ENCODE data around the gene SLC16A10. TPM values are rescaled to one million over a fixed set of nuclear protein-coding genes. Genes with fewer than 3 reads are reported as not detected.

The SLC16A10 gene
- total RNA-seq, 1 experiment from 2014 or later = 0.18 TPM

DNA sequence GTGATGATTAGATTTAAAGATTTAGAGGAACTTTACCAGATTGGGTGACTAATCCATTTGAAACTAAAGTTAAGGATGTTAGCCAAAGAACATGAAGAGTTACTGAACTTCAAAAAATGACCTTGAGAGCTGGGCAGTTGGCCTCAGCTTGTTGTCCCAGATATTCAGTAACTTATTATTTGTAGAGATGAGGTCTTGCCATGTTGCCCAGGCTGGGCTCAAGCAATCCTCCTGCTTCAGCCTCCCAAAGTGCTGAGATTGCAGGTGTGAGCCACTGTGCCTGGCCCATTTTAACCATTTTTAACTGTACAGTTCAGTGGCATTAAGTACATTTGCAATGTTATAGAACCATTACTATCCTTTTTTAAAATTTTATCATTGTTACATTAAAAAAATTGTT is 161.5 kb downstream of the SLC16A10 start:
- ATAC-seq = no peak
- CTCF ChIA-PET = no interaction called here
- Histone ChIP-seq H3K36me3 (ENCODE audit: control insufficient read depth, insufficient read depth, low read length) (no peaks in the 10 kb centered on the region), H3K27me3 (ENCODE audit: control insufficient read depth, insufficient read depth, low read length) (peaks cover 8% of the 10 kb centered on the region; the same call in 1 of the 2 replicates), H3K9me3 (ENCODE audit: control insufficient read depth, insufficient read depth, low read depth, low read length) (no peaks in the 10 kb centered on the region), H3K27ac (ENCODE audit: low read length) (no peak overlapping the region), H3K4me1 (ENCODE audit: control insufficient read depth, insufficient read depth, low read length) (no peaks in the 10 kb centered on the region), H3K4me3 (ENCODE audit: low read depth in 2 of 2, low read length in 2 of 2) (no peak overlapping the region)
- TF ChIP-seq TCF7L2 (IDR thresholded peaks at IDR 0.05; ENCODE audit: low read depth, low read length) (no peak), SIN3A (IDR thresholded peaks at IDR 0.05; ENCODE audit: borderline replicate concordance, insufficient read depth, low read depth, low read length) (no peak), POLR2AphosphoS5 (IDR thresholded peaks at IDR 0.05; ENCODE audit: low read depth, low read length) (no peak)
- TF ChIP-seq, protein P1, sequence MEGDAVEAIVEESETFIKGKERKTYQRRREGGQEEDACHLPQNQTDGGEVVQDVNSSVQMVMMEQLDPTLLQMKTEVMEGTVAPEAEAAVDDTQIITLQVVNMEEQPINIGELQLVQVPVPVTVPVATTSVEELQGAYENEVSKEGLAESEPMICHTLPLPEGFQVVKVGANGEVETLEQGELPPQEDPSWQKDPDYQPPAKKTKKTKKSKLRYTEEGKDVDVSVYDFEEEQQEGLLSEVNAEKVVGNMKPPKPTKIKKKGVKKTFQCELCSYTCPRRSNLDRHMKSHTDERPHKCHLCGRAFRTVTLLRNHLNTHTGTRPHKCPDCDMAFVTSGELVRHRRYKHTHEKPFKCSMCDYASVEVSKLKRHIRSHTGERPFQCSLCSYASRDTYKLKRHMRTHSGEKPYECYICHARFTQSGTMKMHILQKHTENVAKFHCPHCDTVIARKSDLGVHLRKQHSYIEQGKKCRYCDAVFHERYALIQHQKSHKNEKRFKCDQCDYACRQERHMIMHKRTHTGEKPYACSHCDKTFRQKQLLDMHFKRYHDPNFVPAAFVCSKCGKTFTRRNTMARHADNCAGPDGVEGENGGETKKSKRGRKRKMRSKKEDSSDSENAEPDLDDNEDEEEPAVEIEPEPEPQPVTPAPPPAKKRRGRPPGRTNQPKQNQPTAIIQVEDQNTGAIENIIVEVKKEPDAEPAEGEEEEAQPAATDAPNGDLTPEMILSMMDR (IDR thresholded peaks at IDR 0.05) = no peak
- TF ChIP-seq, protein P2, sequence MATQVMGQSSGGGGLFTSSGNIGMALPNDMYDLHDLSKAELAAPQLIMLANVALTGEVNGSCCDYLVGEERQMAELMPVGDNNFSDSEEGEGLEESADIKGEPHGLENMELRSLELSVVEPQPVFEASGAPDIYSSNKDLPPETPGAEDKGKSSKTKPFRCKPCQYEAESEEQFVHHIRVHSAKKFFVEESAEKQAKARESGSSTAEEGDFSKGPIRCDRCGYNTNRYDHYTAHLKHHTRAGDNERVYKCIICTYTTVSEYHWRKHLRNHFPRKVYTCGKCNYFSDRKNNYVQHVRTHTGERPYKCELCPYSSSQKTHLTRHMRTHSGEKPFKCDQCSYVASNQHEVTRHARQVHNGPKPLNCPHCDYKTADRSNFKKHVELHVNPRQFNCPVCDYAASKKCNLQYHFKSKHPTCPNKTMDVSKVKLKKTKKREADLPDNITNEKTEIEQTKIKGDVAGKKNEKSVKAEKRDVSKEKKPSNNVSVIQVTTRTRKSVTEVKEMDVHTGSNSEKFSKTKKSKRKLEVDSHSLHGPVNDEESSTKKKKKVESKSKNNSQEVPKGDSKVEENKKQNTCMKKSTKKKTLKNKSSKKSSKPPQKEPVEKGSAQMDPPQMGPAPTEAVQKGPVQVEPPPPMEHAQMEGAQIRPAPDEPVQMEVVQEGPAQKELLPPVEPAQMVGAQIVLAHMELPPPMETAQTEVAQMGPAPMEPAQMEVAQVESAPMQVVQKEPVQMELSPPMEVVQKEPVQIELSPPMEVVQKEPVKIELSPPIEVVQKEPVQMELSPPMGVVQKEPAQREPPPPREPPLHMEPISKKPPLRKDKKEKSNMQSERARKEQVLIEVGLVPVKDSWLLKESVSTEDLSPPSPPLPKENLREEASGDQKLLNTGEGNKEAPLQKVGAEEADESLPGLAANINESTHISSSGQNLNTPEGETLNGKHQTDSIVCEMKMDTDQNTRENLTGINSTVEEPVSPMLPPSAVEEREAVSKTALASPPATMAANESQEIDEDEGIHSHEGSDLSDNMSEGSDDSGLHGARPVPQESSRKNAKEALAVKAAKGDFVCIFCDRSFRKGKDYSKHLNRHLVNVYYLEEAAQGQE (IDR thresholded peaks at IDR 0.05; ENCODE audit: insufficient read depth in 1 of 2, low read depth in 2 of 2, low read length in 1 of 2) = no peak
- no peak for DNase-seq (ENCODE audit: low read depth, low spot score)
- intact Hi-C loops (cut with micrococcal nuclease; ENCODE audit: unreplicated experiment) (no loop called here), in situ Hi-C loops (cut with HindIII; ENCODE audit: low pct_unique_long_range_greater_than_20kb, low sequenced_read_pairs) (no loop called here)
- POLR2A ChIA-PET = no interaction called here
- BruUV-seq (replicated peaks) = no TSS peak

DNA sequence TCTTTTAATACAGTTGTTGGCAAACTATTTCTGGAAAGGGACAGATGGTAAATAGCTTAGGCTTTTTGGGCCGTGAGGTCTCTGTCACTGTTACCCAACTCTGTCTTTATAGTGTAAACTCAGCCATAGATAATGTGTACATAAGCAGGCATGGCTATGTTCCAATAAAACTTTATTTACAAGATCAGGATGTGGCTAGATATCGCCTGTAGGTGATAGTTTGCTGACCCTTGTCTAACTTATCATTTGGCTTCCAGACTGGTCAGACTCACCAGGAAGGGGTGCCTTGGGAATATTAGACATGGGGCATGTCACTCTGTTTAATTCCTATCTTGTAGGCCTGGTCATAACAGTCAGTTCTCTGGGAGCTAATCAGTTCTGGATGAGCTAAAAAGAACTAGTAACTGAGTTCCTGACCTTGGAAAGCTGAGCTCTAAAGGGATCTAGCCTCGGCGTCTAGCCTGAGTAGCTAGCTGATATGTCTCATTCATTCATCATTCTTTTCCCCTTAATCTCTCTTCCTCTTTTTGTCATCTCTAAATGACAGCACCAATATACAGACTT is 163.6 kb downstream of the SLC16A10 start:
- no peaks in the 10 kb centered on the region for H3K4me1 ChIP-seq (ENCODE audit: control insufficient read depth, insufficient read depth, low read length)
- intact Hi-C loops (cut with micrococcal nuclease; ENCODE audit: unreplicated experiment) (loop anchor here (10.0 kb wide), 2 partner anchors 404 to 794 kb away; no protein-coding TSS in a partner anchor), in situ Hi-C loops (cut with HindIII; ENCODE audit: low pct_unique_long_range_greater_than_20kb, low sequenced_read_pairs) (no loop called here)
- BruUV-seq (replicated peaks) = no TSS peak
- H3K36me3 ChIP-seq (ENCODE audit: control insufficient read depth, insufficient read depth, low read length) = no peaks in the 10 kb centered on the region
- ChIA-PET CTCF (no interaction called here), POLR2A (no interaction called here)
- H3K9me3 ChIP-seq (ENCODE audit: control insufficient read depth, insufficient read depth, low read depth, low read length) = no peaks in the 10 kb centered on the region
- peaks cover 13% of the 10 kb centered on the region; the same call in 1 of the 2 replicates for H3K27me3 ChIP-seq (ENCODE audit: control insufficient read depth, insufficient read depth, low read length)
- H3K27ac ChIP-seq (ENCODE audit: low read length) = no peak overlapping the region
- H3K4me3 ChIP-seq (ENCODE audit: low read depth in 2 of 2, low read length in 2 of 2) = no peak overlapping the region
- DNase-seq (ENCODE audit: low read depth, low spot score) = no peak
- no peak for ATAC-seq
- TF ChIP-seq POLR2AphosphoS5 (IDR thresholded peaks at IDR 0.05; ENCODE audit: low read depth, low read length) = no peak

DNA sequence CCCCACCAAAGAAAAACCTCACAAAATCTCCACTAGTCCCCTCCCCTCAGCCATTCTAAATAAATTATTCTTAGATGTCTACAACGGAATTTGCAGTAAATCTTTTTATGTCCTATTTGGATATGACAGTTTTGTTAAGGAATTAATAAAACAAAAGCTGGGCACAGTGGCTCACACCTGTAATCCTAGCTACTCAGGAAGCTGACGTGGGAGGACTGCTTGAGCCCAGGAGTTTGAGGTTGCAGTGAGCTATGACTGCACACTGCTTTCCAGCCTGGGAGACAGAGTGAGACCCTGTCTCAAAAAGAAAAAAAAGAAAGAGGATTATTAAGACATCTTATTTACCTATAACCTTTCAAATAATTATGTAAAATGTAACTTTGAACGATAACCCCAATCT is 165.4 kb downstream of the SLC16A10 start:
- in situ Hi-C loops (cut with HindIII; ENCODE audit: low pct_unique_long_range_greater_than_20kb, low sequenced_read_pairs) (no loop called here), intact Hi-C loops (cut with micrococcal nuclease; ENCODE audit: unreplicated experiment) (loop anchor here (10.0 kb wide), 2 partner anchors 402 to 792 kb away; no protein-coding TSS in a partner anchor)
- ChIA-PET POLR2A (no interaction called here), CTCF (interaction anchor here (1.0 kb wide), 1 partner anchor 234 kb away, joined by 3 read pairs; no protein-coding TSS in a partner anchor)
- ATAC-seq (no peak), DNase-seq (ENCODE audit: low read depth, low spot score) (no peak)
- Histone ChIP-seq H3K4me3 (ENCODE audit: low read depth in 2 of 2, low read length in 2 of 2) (no peak overlapping the region), H3K27me3 (ENCODE audit: control insufficient read depth, insufficient read depth, low read length) (peaks cover 17% of the 10 kb centered on the region), H3K9me3 (ENCODE audit: control insufficient read depth, insufficient read depth, low read depth, low read length) (no peaks in the 10 kb centered on the region), H3K27ac (ENCODE audit: low read length) (no peak overlapping the region), H3K4me1 (ENCODE audit: control insufficient read depth, insufficient read depth, low read length) (peaks cover 4% of the 10 kb centered on the region), H3K36me3 (ENCODE audit: control insufficient read depth, insufficient read depth, low read length) (no peaks in the 10 kb centered on the region)
- no TSS peak for BruUV-seq (replicated peaks)
- TF ChIP-seq POLR2AphosphoS5 (IDR thresholded peaks at IDR 0.05; ENCODE audit: low read depth, low read length) (no peak), TCF7L2 (IDR thresholded peaks at IDR 0.05; ENCODE audit: low read depth, low read length) (no peak), SIN3A (IDR thresholded peaks at IDR 0.05; ENCODE audit: borderline replicate concordance, insufficient read depth, low read depth, low read length) (no peak)
- TF ChIP-seq, protein P1 (IDR thresholded peaks at IDR 0.05) = no peak
- TF ChIP-seq, protein P2 (IDR thresholded peaks at IDR 0.05; ENCODE audit: insufficient read depth in 1 of 2, low read depth in 2 of 2, low read length in 1 of 2) = no peak
